HG02981 (cell line): ENCODE measurements around the gene COA8.
A peak's percentile ranks its signal among the peaks of the same experiment; 100 is the strongest.

Source experiments
- ATAC-seq: cut with Tn5 transposase; IDR thresholded peaks from one replicate; pipeline ENCODE4 v1.9.1; 2021; ENCODE audit warnings: mild to moderate bottlenecking, moderate library complexity; ENCODE audit not compliant: unreplicated experiment

COA8 gene

GRCh38 chr14:103547941-103548462, 14.8 kb upstream of the COA8 start:
- ATAC-seq = no peak

- ATAC-seq = no peak
These were observed 14.1 kb upstream of the COA8 start for GRCh38 chr14:103548463-103549351.

GRCh38 chr14:103549361-103550311, 13.1 kb upstream of the COA8 start:
- no peak for ATAC-seq

GRCh38 chr14:103550451-103551337, 12.1 kb upstream of the COA8 start:
- no peak for ATAC-seq

GRCh38 chr14:103551338-103551762, 11.4 kb upstream of the COA8 start:
- ATAC-seq = no peak

GRCh38 chr14:103552011-103552845, 10.5 kb upstream of the COA8 start:
- no peak for ATAC-seq

GRCh38 chr14:103552846-103553210, 9.9 kb upstream of the COA8 start:
- ATAC-seq = no peak

- ATAC-seq = no peak
These were observed 7.0 kb upstream of the COA8 start for GRCh38 chr14:103555559-103556337.

GRCh38 chr14:103556946-103557758, 5.6 kb upstream of the COA8 start:
- ATAC-seq = no peak

- ATAC-seq = no peak
These were observed 4.5 kb upstream of the COA8 start for GRCh38 chr14:103558071-103558882.

- no peak for ATAC-seq
These were observed 3.0 kb upstream of the COA8 start for GRCh38 chr14:103559766-103560165.

- no peak for ATAC-seq
These were observed 2.1 kb upstream of the COA8 start for GRCh38 chr14:103560691-103561090.

- peak; percentile 22 for ATAC-seq
These were observed 1.2 kb upstream of the COA8 start for GRCh38 chr14:103561381-103562178.

- ATAC-seq = no peak
These were observed 656 bp upstream of the COA8 start for GRCh38 chr14:103562179-103562428.

GRCh38 chr14:103563226-103563620, 463 bp downstream of the COA8 start:
- ATAC-seq = no peak

GRCh38 chr14:103563844-103564505, 1.2 kb downstream of the COA8 start:
- ATAC-seq = no peak
